ENCODE data around the gene PRR19.

Gene PRR19

DNA sequence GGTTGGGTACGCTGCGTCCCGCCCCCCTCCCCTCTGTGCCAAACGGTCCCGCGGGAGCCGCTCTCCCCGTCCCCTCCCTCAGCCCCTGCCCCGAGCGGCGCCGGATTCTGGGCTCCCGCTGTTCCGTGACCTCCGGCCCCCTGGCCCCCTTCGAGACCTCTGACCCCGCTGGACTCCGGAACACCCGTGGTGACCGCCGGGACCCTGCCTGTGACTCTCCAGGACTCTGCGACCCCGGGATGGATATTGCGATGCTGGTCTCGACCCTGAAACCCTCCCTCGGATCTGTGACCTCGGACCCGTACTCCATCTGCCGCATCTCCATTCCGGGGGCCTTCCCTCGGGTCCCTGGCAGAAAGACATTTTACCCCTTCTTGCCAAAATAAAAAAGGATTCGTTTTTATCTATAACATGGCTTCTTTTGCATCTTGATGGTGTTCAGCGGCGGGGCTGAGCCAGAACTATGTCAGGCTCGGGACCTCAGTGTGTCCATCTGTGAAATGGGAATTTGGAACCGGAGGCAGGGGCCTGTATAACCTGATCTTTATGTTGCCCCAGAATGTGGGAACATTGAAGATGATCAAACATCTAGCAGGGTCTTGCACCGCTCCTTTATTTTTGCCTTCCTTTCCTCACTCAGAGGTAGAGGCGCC is 22.8 kb downstream of the PRR19 start:
- Histone ChIP-seq H3K9ac (ENCODE audit: low read length) (peak overlapping the region; percentile 67), H3K36me3 (ENCODE audit: insufficient read depth, low read length) (no peaks in the 10 kb centered on the region), H3K4me3 (ENCODE audit: low read depth, low read length, poor library complexity, severe bottlenecking) (peak overlapping the region; percentile 62), H3K27ac (ENCODE audit: low read depth, low read length, poor library complexity, severe bottlenecking) (no peak overlapping the region), H4K20me1 (ENCODE audit: insufficient read depth, low read length) (no peaks in the 10 kb centered on the region), H3F3A (ENCODE audit: insufficient read depth, low read length) (no peaks in the 10 kb centered on the region), H3K79me2 (ENCODE audit: insufficient read depth, low read length) (no peaks in the 10 kb centered on the region), H3K4me2 (ENCODE audit: low read length) (peak overlapping the region; percentile 81), H3K4me1 (ENCODE audit: insufficient read depth, low read length, severe bottlenecking) (peaks cover 30% of the 10 kb centered on the region), H3K9me2 (ENCODE audit: low read depth, low read length) (no peaks in the 10 kb centered on the region), H3K27me3 (ENCODE audit: insufficient read depth, low read length) (no peaks in the 10 kb centered on the region), H2AFZ (ENCODE audit: low read length) (peak overlapping the region; percentile 76), H3K9me3 (ENCODE audit: low read length) (no peaks in the 10 kb centered on the region)
- TF ChIP-seq EZH2 (IDR thresholded peaks at IDR 0.05; ENCODE audit: borderline replicate concordance, low read length) = no peak
- TF ChIP-seq, protein P1, sequence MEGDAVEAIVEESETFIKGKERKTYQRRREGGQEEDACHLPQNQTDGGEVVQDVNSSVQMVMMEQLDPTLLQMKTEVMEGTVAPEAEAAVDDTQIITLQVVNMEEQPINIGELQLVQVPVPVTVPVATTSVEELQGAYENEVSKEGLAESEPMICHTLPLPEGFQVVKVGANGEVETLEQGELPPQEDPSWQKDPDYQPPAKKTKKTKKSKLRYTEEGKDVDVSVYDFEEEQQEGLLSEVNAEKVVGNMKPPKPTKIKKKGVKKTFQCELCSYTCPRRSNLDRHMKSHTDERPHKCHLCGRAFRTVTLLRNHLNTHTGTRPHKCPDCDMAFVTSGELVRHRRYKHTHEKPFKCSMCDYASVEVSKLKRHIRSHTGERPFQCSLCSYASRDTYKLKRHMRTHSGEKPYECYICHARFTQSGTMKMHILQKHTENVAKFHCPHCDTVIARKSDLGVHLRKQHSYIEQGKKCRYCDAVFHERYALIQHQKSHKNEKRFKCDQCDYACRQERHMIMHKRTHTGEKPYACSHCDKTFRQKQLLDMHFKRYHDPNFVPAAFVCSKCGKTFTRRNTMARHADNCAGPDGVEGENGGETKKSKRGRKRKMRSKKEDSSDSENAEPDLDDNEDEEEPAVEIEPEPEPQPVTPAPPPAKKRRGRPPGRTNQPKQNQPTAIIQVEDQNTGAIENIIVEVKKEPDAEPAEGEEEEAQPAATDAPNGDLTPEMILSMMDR (IDR thresholded peaks at IDR 0.05; ENCODE audit: low read length) = peak; percentile 91

DNA sequence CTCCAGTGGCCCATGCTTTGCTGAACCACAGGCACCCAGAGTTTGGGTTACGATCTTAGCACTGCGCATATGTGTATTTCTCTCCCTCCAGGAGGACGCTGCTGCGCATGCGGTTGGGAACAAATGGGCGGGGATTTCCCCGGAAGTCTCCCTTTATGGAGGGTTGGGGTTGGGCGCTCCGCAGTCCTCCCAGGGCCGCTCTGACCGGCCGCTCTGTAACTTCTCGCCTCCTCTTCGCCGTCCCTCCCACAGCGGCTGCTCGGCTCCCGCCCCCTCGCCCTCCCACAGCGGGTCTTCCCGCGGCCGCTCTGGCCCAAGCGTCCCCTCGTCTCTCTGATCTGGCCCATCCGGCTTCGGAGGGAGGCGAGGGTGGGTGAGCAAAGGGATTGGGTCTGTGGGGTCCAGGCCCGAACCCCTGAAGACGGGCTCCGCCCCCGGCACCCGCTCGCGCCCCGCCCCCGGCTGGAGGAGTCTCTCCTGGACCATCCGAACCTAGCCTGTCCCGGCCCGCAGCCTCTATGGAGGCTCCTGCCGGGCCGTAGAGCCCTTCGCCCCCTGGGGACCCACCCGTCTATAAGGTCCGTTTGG is 23.5 kb downstream of the PRR19 start, which contains the start of gene MEGF8:
TSS of gene MEGF8 (plus strand) at position 328 of the 588 bp plus-strand sequence. CDS start 609 bp downstream, outside the sequence.
- Histone ChIP-seq H2AFZ (ENCODE audit: low read length) (peak within 1 kb of the TSS; percentile 76), H3K4me1 (ENCODE audit: insufficient read depth, low read length, severe bottlenecking) (peaks cover 30% of the 10 kb centered on the region), H3K36me3 (ENCODE audit: insufficient read depth, low read length) (no peaks in the 10 kb centered on the region), H3K27me3 (ENCODE audit: insufficient read depth, low read length) (no peaks in the 10 kb centered on the region), H4K20me1 (ENCODE audit: insufficient read depth, low read length) (no peaks in the 10 kb centered on the region), H3K9me2 (ENCODE audit: low read depth, low read length) (no peaks in the 10 kb centered on the region), H3F3A (ENCODE audit: insufficient read depth, low read length) (no peaks in the 10 kb centered on the region), H3K4me3 (ENCODE audit: low read depth, low read length, poor library complexity, severe bottlenecking) (peak within 1 kb of the TSS; percentile 83), H3K27ac (ENCODE audit: low read depth, low read length, poor library complexity, severe bottlenecking) (no peak within 1 kb of the TSS), H3K79me2 (ENCODE audit: insufficient read depth, low read length) (no peaks in the 10 kb centered on the region), H3K4me2 (ENCODE audit: low read length) (peak within 1 kb of the TSS; percentile 88), H3K9me3 (ENCODE audit: low read length) (no peaks in the 10 kb centered on the region), H3K9ac (ENCODE audit: low read length) (peak within 1 kb of the TSS; percentile 83)
- TF ChIP-seq EZH2 (IDR thresholded peaks at IDR 0.05; ENCODE audit: borderline replicate concordance, low read length) = no peak

DNA sequence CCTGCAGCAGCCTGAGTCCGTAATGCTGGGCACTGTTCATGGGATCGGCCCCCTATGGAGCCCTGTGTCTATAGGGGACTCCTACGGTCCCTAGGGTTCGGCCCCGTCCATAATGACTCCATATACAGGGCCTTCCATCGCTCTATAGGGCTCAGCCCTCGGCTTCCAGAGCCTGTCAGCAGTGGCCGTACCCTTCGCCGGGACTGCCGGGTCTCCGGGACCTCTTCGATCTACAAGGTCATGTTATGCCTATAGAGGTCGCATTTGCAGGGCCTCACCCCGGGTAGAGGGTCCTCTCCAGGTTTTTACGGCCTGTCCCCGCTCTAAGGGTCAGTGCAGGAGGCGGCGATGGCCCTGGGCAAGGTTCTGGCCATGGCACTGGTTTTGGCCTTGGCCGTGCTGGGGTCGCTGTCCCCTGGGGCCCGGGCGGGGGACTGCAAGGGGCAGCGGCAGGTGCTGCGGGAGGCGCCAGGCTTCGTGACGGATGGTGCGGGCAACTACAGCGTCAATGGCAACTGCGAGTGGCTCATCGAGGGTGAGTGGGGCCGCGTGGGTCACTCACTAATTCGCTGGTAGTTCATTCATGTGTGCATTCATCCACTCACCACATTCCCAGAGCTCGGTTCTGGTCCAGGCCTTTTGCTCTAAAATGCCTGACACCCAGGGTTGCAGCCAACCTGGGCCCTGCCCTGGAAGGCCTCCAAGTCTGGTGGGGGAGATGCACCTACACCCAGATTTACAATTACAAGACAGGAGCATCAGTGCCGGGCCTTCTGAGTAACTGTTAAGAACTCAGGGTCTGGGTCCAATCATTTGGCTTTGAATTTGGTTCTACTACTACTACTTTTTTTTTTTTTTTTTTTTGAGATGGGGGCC is 24.2 kb downstream of the PRR19 start:
- peaks cover 30% of the 10 kb centered on the region for H3K4me1 ChIP-seq (ENCODE audit: insufficient read depth, low read length, severe bottlenecking)
- TF ChIP-seq EZH2 (IDR thresholded peaks at IDR 0.05; ENCODE audit: borderline replicate concordance, low read length) = no peak
- TF ChIP-seq, protein P1 (IDR thresholded peaks at IDR 0.05; ENCODE audit: low read length) = peak; percentile 48
- no peak overlapping the region for H3K27ac ChIP-seq (ENCODE audit: low read depth, low read length, poor library complexity, severe bottlenecking)
- H3K9me2 ChIP-seq (ENCODE audit: low read depth, low read length) = no peaks in the 10 kb centered on the region
- no peaks in the 10 kb centered on the region for H3K36me3 ChIP-seq (ENCODE audit: insufficient read depth, low read length)
- H4K20me1 ChIP-seq (ENCODE audit: insufficient read depth, low read length) = no peaks in the 10 kb centered on the region
- no peak overlapping the region for H2AFZ ChIP-seq (ENCODE audit: low read length)
- H3K79me2 ChIP-seq (ENCODE audit: insufficient read depth, low read length) = no peaks in the 10 kb centered on the region
- H3K9me3 ChIP-seq (ENCODE audit: low read length) = no peaks in the 10 kb centered on the region
- H3K9ac ChIP-seq (ENCODE audit: low read length) = peak overlapping the region; percentile 83
- H3K4me3 ChIP-seq (ENCODE audit: low read depth, low read length, poor library complexity, severe bottlenecking) = peak overlapping the region; percentile 83
- H3K4me2 ChIP-seq (ENCODE audit: low read length) = peak overlapping the region; percentile 88
- no peaks in the 10 kb centered on the region for H3F3A ChIP-seq (ENCODE audit: insufficient read depth, low read length)
- H3K27me3 ChIP-seq (ENCODE audit: insufficient read depth, low read length) = no peaks in the 10 kb centered on the region
